ENCODE data around the gene KIF12. TPM values are rescaled to one million over a fixed set of nuclear protein-coding genes. Genes with fewer than 3 reads are reported as not detected.
"Not testable (repeated sequence)": the region's sequence is repeated elsewhere in the genome, so short reads cannot be mapped to it uniquely, and the experiment has no call there.

KIF12 gene
- total and polyA plus RNA-seq, 12 donors: 0.10 to 0.56 (median 0.30) TPM; not detected in 6

GRCh38 chr9:114084282-114085073, 14.6 kb downstream of the KIF12 start:
- intact Hi-C loops (cut with DNase I): loop anchor here (5.0 kb wide), 2 partner anchors 68 to 203 kb away; no protein-coding TSS in a partner anchor
- Histone ChIP-seq H3K9me3 (replicated peaks in 1 of 3) (no peaks in the 10 kb centered on the region), H3K36me3 (replicated peaks in 1 of 2) (no peaks in the 10 kb centered on the region), H3K27me3 (no peaks in the 10 kb centered on the region), H3K27ac (no peak overlapping the region), H3K4me1 (replicated peaks in 1 of 2) (no peaks in the 10 kb centered on the region), H3K4me3 (no peak overlapping the region)
- TF ChIP-seq CTCF (IDR thresholded peaks at IDR 0.05): no peak
- TF ChIP-seq POLR2A (IDR thresholded peaks at IDR 0.05): no peak
- 75 to 79% (median 78%) methylated on average over 11 of the region's 11 CpGs for WGBS, 4 donors
- DNase-seq: no peak

GRCh38 chr9:114083666-114084065, 15.4 kb downstream of the KIF12 start:
- WGBS, 4 donors: 85 to 94% (median 89%) methylated on average over 5 to 6 of the region's 6 CpGs
- Histone ChIP-seq H3K4me1 (replicated peaks in 1 of 2) (no peaks in the 10 kb centered on the region), H3K36me3 (replicated peaks in 1 of 2) (no peaks in the 10 kb centered on the region), H3K9me3 (replicated peaks in 1 of 3) (no peaks in the 10 kb centered on the region), H3K27me3 (no peaks in the 10 kb centered on the region), H3K4me3 (no peak overlapping the region), H3K27ac (no peak overlapping the region)
- TF ChIP-seq CTCF (IDR thresholded peaks at IDR 0.05) (no peak), POLR2A (IDR thresholded peaks at IDR 0.05) (no peak)
- no peak for DNase-seq
- intact Hi-C loops (cut with DNase I): no loop called here

- intact Hi-C loops (cut with DNase I); H3K4me3 ChIP-seq; DNase-seq; H3K36me3 ChIP-seq (replicated peaks in 1 of 2); H3K27ac ChIP-seq; H3K9me3 ChIP-seq (replicated peaks in 1 of 3); H3K4me1 ChIP-seq (replicated peaks in 1 of 2); H3K27me3 ChIP-seq: not testable (repeated sequence)
- peak in 1 of 6 experiments; percentile 3 for TF ChIP-seq CTCF (IDR thresholded peaks at IDR 0.05)
- WGBS, 4 donors: 53 to 66% (median 59%) methylated on average over 13 of the region's 13 CpGs
Observed at GRCh38 chr9:114082763-114083412, 16.2 kb downstream of the KIF12 start.

GRCh38 chr9:114082017-114082762, 16.9 kb downstream of the KIF12 start:
- intact Hi-C loops (cut with DNase I): no loop called here
- WGBS, 4 donors: 33 to 53% (median 45%) methylated on average over 8 to 10 of the region's 10 CpGs
- Histone ChIP-seq H3K27ac (no peak overlapping the region), H3K27me3 (peaks cover 10% of the 10 kb centered on the region), H3K36me3 (replicated peaks in 1 of 2) (no peaks in the 10 kb centered on the region), H3K4me1 (replicated peaks in 1 of 2) (no peaks in the 10 kb centered on the region), H3K9me3 (replicated peaks in 1 of 3) (no peaks in the 10 kb centered on the region), H3K4me3 (no peak overlapping the region)
- peak; percentile 85 to 96 (median 91) for DNase-seq
- peak; percentile 77 to 97 (median 86) for TF ChIP-seq CTCF (IDR thresholded peaks at IDR 0.05)
- no peak for TF ChIP-seq POLR2A (IDR thresholded peaks at IDR 0.05)
